DOHH2 (cell line): Measurements from ENCODE around the gene GBF1.

Experiments used
- H3F3A ChIP-seq: fragments of 200-600 bp; sonication (generic), shearing (Covaris generic); 2 replicates; pipeline ENCODE4 v1.6.0; 2016; ENCODE audit warnings: antibody characterized with exemption, mild to moderate bottlenecking; ENCODE audit not compliant: control insufficient read depth, insufficient read depth
- H3K27ac ChIP-seq: fragments of 200-600 bp; sonication (generic); 2 replicates; pipeline ENCODE4 v1.5.1; 2014; ENCODE audit warnings: low read depth, mild to moderate bottlenecking, low read length, moderate library complexity
- H3K27me3 ChIP-seq: fragments of 200-600 bp; sonication (generic); 2 replicates; pipeline ENCODE4 v1.6.1; 2014; ENCODE audit warnings: mild to moderate bottlenecking, low read length, mixed read lengths; ENCODE audit not compliant: control insufficient read depth
- H3K36me3 ChIP-seq: fragments of 200-600 bp; sonication (generic); 2 replicates; pipeline ENCODE4 v1.6.1; 2014; ENCODE audit warnings: mild to moderate bottlenecking, low read length, moderate library complexity, mixed read lengths; ENCODE audit not compliant: control insufficient read depth
- H3K4me1 ChIP-seq: fragments of 200-600 bp; sonication (generic); 2 replicates; pipeline ENCODE4 v1.6.1; 2014; ENCODE audit warnings: mild to moderate bottlenecking, low read length, mixed read lengths; ENCODE audit not compliant: control insufficient read depth
- H3K4me2 ChIP-seq: fragments of 200-600 bp; sonication (generic); 2 replicates; pipeline ENCODE4 v1.6.0; 2014; ENCODE audit warnings: mild to moderate bottlenecking, low read length, moderate library complexity
- H3K4me3 ChIP-seq: fragments of 200-600 bp; sonication (generic); 2 replicates; pipeline ENCODE4 v1.5.1; 2014; ENCODE audit warnings: mild to moderate bottlenecking, low read length, mixed read lengths
- H3K79me2 ChIP-seq: fragments of 200-600 bp; sonication (generic); 2 replicates; pipeline ENCODE4 v1.6.1; 2014; ENCODE audit warnings: mild to moderate bottlenecking, low read length, mixed read lengths; ENCODE audit not compliant: control insufficient read depth
- H3K9me2 ChIP-seq: fragments of 200-600 bp; sonication (generic); replicated peaks from 2 replicates; pipeline ENCODE4 v1.6.1; 2014; ENCODE audit warnings: mild to moderate bottlenecking, low read length, mixed read lengths; ENCODE audit not compliant: control insufficient read depth
- H3K9me3 ChIP-seq: fragments of 200-600 bp; sonication (generic); 2 replicates; pipeline ENCODE4 v1.6.1; 2014; ENCODE audit warnings: antibody characterized with exemption, low read length, mixed read lengths; ENCODE audit not compliant: control insufficient read depth, insufficient read depth
- H4K20me1 ChIP-seq: fragments of 200-600 bp; sonication (generic); 2 replicates; pipeline ENCODE4 v1.6.0; 2014; ENCODE audit warnings: low read depth, mild to moderate bottlenecking, antibody characterized with exemption, low read length, moderate library complexity; ENCODE audit not compliant: control insufficient read depth, insufficient read depth
- EZH2phosphoT487 ChIP-seq: fragments of 200-600 bp; sonication (generic); IDR thresholded peaks from 2 replicates; pipeline ENCODE4 v1.6.1; 2017; ENCODE audit warnings: borderline replicate concordance, mild to moderate bottlenecking, antibody characterized with exemption, low read length, moderate library complexity, mixed read lengths
- TF ChIP-seq, protein P1 (sequence below): fragments of 200-600 bp; sonication (generic); IDR thresholded peaks from one replicate; pipeline ENCODE4 v1.5.1; 2014; ENCODE audit warnings: antibody characterized with exemption, mild to moderate bottlenecking, low read depth, low read length; ENCODE audit not compliant: poor library complexity, severe bottlenecking

GBF1 gene

DNA sequence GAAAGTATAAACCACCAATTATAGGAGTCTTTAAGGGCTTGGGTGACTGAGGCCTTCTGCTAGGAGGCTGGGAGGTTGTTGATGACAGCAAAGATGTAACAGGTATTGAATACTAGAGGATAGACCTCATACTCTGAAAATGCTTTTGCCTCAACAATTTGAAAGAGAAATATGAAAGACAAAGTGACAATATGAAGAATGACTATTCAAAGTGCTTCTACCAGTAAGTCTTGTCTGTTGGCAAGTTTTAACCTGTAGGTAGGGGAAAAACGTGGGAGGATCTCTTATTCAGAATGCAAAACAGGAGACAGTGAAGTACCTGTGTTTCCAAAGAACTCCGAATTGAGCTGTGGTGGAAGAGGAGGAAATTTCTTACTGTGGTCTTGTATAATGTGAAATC, 38.2 kb downstream of the GBF1 start:
- no peaks in the 10 kb centered on the region for H3K9me2 ChIP-seq
- no peak overlapping the region for H3K4me2 ChIP-seq
- H3K9me3 ChIP-seq = no peaks in the 10 kb centered on the region
- no peak overlapping the region for H3K4me3 ChIP-seq
- H3K4me1 ChIP-seq = peaks cover 18% of the 10 kb centered on the region
- no peaks in the 10 kb centered on the region for H3K27me3 ChIP-seq
- no peaks in the 10 kb centered on the region for H3F3A ChIP-seq
- H4K20me1 ChIP-seq = peaks cover 3% of the 10 kb centered on the region; the same call in 1 of the 2 replicates
- H3K36me3 ChIP-seq = peaks cover 7% of the 10 kb centered on the region; the same call in 1 of the 2 replicates
- H3K27ac ChIP-seq = no peak overlapping the region
- H3K79me2 ChIP-seq = peaks cover 18% of the 10 kb centered on the region
- TF ChIP-seq EZH2phosphoT487 = no peak
- TF ChIP-seq, protein P1, sequence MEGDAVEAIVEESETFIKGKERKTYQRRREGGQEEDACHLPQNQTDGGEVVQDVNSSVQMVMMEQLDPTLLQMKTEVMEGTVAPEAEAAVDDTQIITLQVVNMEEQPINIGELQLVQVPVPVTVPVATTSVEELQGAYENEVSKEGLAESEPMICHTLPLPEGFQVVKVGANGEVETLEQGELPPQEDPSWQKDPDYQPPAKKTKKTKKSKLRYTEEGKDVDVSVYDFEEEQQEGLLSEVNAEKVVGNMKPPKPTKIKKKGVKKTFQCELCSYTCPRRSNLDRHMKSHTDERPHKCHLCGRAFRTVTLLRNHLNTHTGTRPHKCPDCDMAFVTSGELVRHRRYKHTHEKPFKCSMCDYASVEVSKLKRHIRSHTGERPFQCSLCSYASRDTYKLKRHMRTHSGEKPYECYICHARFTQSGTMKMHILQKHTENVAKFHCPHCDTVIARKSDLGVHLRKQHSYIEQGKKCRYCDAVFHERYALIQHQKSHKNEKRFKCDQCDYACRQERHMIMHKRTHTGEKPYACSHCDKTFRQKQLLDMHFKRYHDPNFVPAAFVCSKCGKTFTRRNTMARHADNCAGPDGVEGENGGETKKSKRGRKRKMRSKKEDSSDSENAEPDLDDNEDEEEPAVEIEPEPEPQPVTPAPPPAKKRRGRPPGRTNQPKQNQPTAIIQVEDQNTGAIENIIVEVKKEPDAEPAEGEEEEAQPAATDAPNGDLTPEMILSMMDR = no peak

DNA sequence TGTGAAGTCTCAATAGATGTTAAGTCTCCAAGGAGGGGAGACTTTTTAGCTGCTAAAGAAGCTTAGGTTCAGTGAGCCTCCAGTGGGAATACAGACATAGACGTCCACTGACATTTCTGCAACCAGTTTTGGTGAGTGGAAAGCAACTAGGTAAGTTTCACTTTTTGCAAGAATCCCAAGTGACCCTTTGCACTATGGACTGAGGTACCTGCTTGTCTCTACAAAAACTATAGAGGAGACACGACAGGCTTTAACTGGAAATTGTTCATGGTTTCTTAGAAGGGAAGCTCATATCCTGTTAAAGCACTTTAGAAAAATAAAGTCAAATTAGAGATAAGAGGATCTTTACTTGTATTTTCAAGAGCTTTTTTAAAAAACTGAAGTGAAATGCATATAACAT, 38.6 kb downstream of the GBF1 start:
- Histone ChIP-seq H3K27me3 (no peaks in the 10 kb centered on the region), H3F3A (no peaks in the 10 kb centered on the region), H3K4me3 (no peak overlapping the region), H3K4me2 (no peak overlapping the region), H3K79me2 (peaks cover 18% of the 10 kb centered on the region), H3K27ac (no peak overlapping the region), H3K36me3 (peaks cover 7% of the 10 kb centered on the region; the same call in 1 of the 2 replicates), H3K4me1 (peaks cover 18% of the 10 kb centered on the region), H3K9me3 (no peaks in the 10 kb centered on the region), H3K9me2 (no peaks in the 10 kb centered on the region), H4K20me1 (peaks cover 3% of the 10 kb centered on the region; the same call in 1 of the 2 replicates)
- TF ChIP-seq, protein P1 = no peak
- TF ChIP-seq EZH2phosphoT487 = no peak

DNA sequence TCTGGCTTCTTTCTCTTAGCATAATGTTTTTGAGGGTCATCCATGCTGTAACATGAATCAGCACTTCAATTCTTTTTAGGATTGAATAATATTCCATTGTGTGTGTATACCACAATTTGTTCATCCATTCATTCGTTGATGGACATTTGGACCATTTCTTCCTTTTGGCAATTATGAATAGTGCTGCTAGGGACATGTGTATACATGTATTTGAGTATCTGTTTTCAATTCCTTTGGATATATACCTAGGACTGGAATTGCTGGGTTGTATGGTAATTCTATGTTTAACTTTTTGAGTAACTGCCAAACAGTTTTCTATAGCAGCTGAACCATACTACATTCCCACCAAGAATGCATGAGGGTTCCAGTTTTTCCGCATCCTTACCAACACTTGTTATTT, 39.2 kb downstream of the GBF1 start:
- H3K9me2 ChIP-seq = no peaks in the 10 kb centered on the region
- peaks cover 18% of the 10 kb centered on the region for H3K79me2 ChIP-seq
- H4K20me1 ChIP-seq = peaks cover 3% of the 10 kb centered on the region; the same call in 1 of the 2 replicates
- peaks cover 17% of the 10 kb centered on the region for H3K4me1 ChIP-seq
- H3K36me3 ChIP-seq = peaks cover 7% of the 10 kb centered on the region; the same call in 1 of the 2 replicates
- no peak for TF ChIP-seq EZH2phosphoT487
- TF ChIP-seq, protein P1 = no peak
- H3F3A ChIP-seq = no peaks in the 10 kb centered on the region
- no peaks in the 10 kb centered on the region for H3K9me3 ChIP-seq
- no peak overlapping the region for H3K4me2 ChIP-seq
- H3K4me3 ChIP-seq = no peak overlapping the region
- H3K27ac ChIP-seq = no peak overlapping the region
- H3K27me3 ChIP-seq = no peaks in the 10 kb centered on the region
